ENCODE results near the gene GULP1. TPM values are rescaled to one million over a fixed set of nuclear protein-coding genes. Genes with fewer than 3 reads are reported as not detected.
"Not testable (repeated sequence)": the region's sequence is repeated elsewhere in the genome, so short reads cannot be mapped to it uniquely, and the experiment has no call there.

Gene GULP1
- total RNA-seq, 1 donor from 2014 or later, result 22.8 TPM

GRCh38 chr2:188294352-188294926, 2.8 kb downstream of the GULP1 start:
- peak overlapping the region; percentile 98 for H3K4me3 Mint-ChIP-seq (ENCODE audit: unreplicated experiment)
- peaks cover 15% of the 10 kb centered on the region for H3K27me3 Mint-ChIP-seq (ENCODE audit: unreplicated experiment)
- H3K4me1 Mint-ChIP-seq (ENCODE audit: unreplicated experiment), result peaks cover 25% of the 10 kb centered on the region
- no peaks in the 10 kb centered on the region for H3K9me3 Mint-ChIP-seq (ENCODE audit: unreplicated experiment)
- H3K27ac Mint-ChIP-seq (ENCODE audit: unreplicated experiment), result peak overlapping the region; percentile 94
- DNase-seq (ENCODE audit: low spot score), result no peak
- no peak for TF ChIP-seq CTCF (IDR thresholded peaks at IDR 0.05; ENCODE audit: unreplicated experiment)
- H3K36me3 Mint-ChIP-seq (ENCODE audit: low read depth, unreplicated experiment), result peaks cover 4% of the 10 kb centered on the region

DNA sequence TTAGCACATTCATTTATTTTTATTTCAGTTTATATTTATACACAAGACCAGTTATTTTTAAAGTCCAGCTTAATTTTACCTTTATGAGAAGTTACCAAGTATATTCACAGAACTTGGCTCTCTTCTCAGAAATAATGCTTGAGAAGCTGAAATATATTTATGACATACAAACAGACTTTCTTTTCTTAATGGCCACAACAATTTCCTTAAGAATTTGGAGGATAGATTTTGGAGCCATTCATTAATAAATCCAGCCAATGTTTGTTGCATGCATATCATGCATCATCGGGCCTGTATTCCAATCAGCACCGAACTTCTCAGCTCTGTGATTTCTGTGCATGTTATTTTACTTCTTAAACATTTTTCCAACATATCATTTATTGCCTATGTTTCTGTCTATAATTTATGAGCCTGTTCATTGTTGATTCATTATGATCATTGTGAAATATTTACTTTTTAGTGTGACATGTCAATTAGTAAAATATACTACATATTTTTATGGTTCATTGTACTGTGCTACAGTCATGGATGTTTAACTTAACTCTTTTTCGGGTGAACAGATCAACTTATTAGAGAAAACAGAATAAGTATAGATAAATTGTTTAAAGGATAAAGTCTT, 3.5 kb downstream of the GULP1 start:
- no peak overlapping the region for H3K27ac Mint-ChIP-seq (ENCODE audit: unreplicated experiment)
- H3K36me3 Mint-ChIP-seq (ENCODE audit: low read depth, unreplicated experiment), result peaks cover 4% of the 10 kb centered on the region
- TF ChIP-seq CTCF (IDR thresholded peaks at IDR 0.05; ENCODE audit: unreplicated experiment), result no peak
- H3K4me3 Mint-ChIP-seq (ENCODE audit: unreplicated experiment), result no peak overlapping the region
- H3K27me3 Mint-ChIP-seq (ENCODE audit: unreplicated experiment), result peaks cover 16% of the 10 kb centered on the region
- no peaks in the 10 kb centered on the region for H3K9me3 Mint-ChIP-seq (ENCODE audit: unreplicated experiment)
- DNase-seq (ENCODE audit: low spot score), result no peak
- H3K4me1 Mint-ChIP-seq (ENCODE audit: unreplicated experiment), result peaks cover 25% of the 10 kb centered on the region

DNA sequence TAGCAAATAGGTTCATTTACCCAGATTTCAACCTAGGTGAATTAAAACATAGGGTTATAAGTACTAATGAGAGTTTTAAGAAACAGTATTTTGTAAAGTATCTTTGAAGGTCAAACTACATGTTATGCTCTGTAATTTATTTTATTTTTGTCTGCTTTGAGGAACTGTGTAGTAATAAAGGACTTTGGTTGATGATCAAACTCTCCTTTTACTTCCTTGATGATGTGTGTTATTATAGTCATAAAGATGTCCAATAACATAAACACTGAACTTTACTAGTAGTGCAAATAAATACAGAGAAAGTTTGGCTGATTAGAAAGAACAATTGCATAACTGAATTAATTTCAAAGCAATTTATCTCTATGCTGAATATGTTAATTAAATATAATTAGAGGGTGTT, 6.3 kb downstream of the GULP1 start:
- H3K36me3 Mint-ChIP-seq (ENCODE audit: low read depth, unreplicated experiment), result no peaks in the 10 kb centered on the region
- no peaks in the 10 kb centered on the region for H3K9me3 Mint-ChIP-seq (ENCODE audit: unreplicated experiment)
- no peak overlapping the region for H3K27ac Mint-ChIP-seq (ENCODE audit: unreplicated experiment)
- TF ChIP-seq CTCF (IDR thresholded peaks at IDR 0.05; ENCODE audit: unreplicated experiment), result no peak
- H3K4me3 Mint-ChIP-seq (ENCODE audit: unreplicated experiment), result no peak overlapping the region
- peaks cover 9% of the 10 kb centered on the region for H3K27me3 Mint-ChIP-seq (ENCODE audit: unreplicated experiment)
- peaks cover 17% of the 10 kb centered on the region for H3K4me1 Mint-ChIP-seq (ENCODE audit: unreplicated experiment)
- DNase-seq (ENCODE audit: low spot score), result no peak

GRCh38 chr2:188298937-188299371, 7.3 kb downstream of the GULP1 start:
- DNase-seq (ENCODE audit: low spot score); H3K4me3 Mint-ChIP-seq (ENCODE audit: unreplicated experiment): not testable (repeated sequence)

GRCh38 chr2:188303363-188304031, 11.8 kb downstream of the GULP1 start:
- peak overlapping the region; percentile 33 for H3K27ac Mint-ChIP-seq (ENCODE audit: unreplicated experiment)
- no peaks in the 10 kb centered on the region for H3K9me3 Mint-ChIP-seq (ENCODE audit: unreplicated experiment)
- DNase-seq (ENCODE audit: low spot score), result no peak
- TF ChIP-seq CTCF (IDR thresholded peaks at IDR 0.05; ENCODE audit: unreplicated experiment), result no peak
- no peaks in the 10 kb centered on the region for H3K36me3 Mint-ChIP-seq (ENCODE audit: low read depth, unreplicated experiment)
- H3K27me3 Mint-ChIP-seq (ENCODE audit: unreplicated experiment), result peaks cover 4% of the 10 kb centered on the region
- H3K4me1 Mint-ChIP-seq (ENCODE audit: unreplicated experiment), result peaks cover 20% of the 10 kb centered on the region
- H3K4me3 Mint-ChIP-seq (ENCODE audit: unreplicated experiment), result no peak overlapping the region

More at GRCh38 chr2:188298937-188299371, 7.3 kb downstream of the GULP1 start:
- H3K9me3 Mint-ChIP-seq (ENCODE audit: unreplicated experiment); H3K36me3 Mint-ChIP-seq (ENCODE audit: low read depth, unreplicated experiment); H3K27ac Mint-ChIP-seq (ENCODE audit: unreplicated experiment); H3K27me3 Mint-ChIP-seq (ENCODE audit: unreplicated experiment): not testable (repeated sequence)
- peaks cover 17% of the 10 kb centered on the region for H3K4me1 Mint-ChIP-seq (ENCODE audit: unreplicated experiment)
